ENCODE measurements around the gene TMEM97.
"Not testable (repeated sequence)": the region's sequence is repeated elsewhere in the genome, so short reads cannot be mapped to it uniquely, and the experiment has no call there.

Gene TMEM97

GRCh38 chr17:28272166-28272565, 46.8 kb upstream of the TMEM97 start:
- no peaks in the 10 kb centered on the region for H3K36me3 ChIP-seq (ENCODE audit: control insufficient read depth in 2 of 2, insufficient read depth in 1 of 2, low read length in 2 of 2)
- TF ChIP-seq SCRT1 (tag by site-specific recombination; IDR thresholded peaks at IDR 0.05; ENCODE audit: borderline replicate concordance), result no peak
- TF ChIP-seq ZNF558 (tag by site-specific recombination; IDR thresholded peaks at IDR 0.05), result no peak
- TF ChIP-seq ZNF292 (tag by site-specific recombination; IDR thresholded peaks at IDR 0.05; ENCODE audit: borderline replicate concordance, low read depth), result no peak
- TF ChIP-seq ZNF837 (tag by site-specific recombination; IDR thresholded peaks at IDR 0.05), result no peak
- H3K9me3 ChIP-seq (ENCODE audit: control insufficient read depth, insufficient read depth, low read depth, low read length), result no peaks in the 10 kb centered on the region
- no peak overlapping the region for H3K4me3 ChIP-seq (ENCODE audit: low read depth, low read length)
- no peak overlapping the region for H3K27ac ChIP-seq (ENCODE audit: extremely low read depth, low read depth, low read length)
- CTCF ChIA-PET, result interaction anchor here (0.7 to 2.1 kb wide), 4 partner anchors 8 to 466 kb away, joined by 3 to 8 read pairs (median 3); no protein-coding TSS in a partner anchor
- no peaks in the 10 kb centered on the region for H3K4me1 ChIP-seq (ENCODE audit: control insufficient read depth, insufficient read depth, low read length)
- POLR2A ChIA-PET, result no interaction called here

- H3K27ac ChIP-seq (ENCODE audit: extremely low read depth, low read depth, low read length); H3K9me3 ChIP-seq (ENCODE audit: control insufficient read depth, insufficient read depth, low read depth, low read length); H3K36me3 ChIP-seq (ENCODE audit: control insufficient read depth in 2 of 2, insufficient read depth in 1 of 2, low read length in 2 of 2); H3K4me3 ChIP-seq (ENCODE audit: low read depth, low read length); H3K4me1 ChIP-seq (ENCODE audit: control insufficient read depth, insufficient read depth, low read length); POLR2A ChIA-PET: not testable (repeated sequence)
- CTCF ChIA-PET, result interaction anchor here (0.7 to 1.0 kb wide), 2 partner anchors 49 to 467 kb away, joined by 3 to 6 read pairs; no protein-coding TSS in a partner anchor
These were observed 45.7 kb upstream of the TMEM97 start for GRCh38 chr17:28273341-28273740.

- Histone ChIP-seq H3K4me1 (ENCODE audit: control insufficient read depth, insufficient read depth, low read length) (peaks cover 3% of the 10 kb centered on the region; the same call in 1 of the 2 replicates), H3K27ac (ENCODE audit: extremely low read depth, low read depth, low read length) (no peak overlapping the region), H3K36me3 (ENCODE audit: control insufficient read depth in 2 of 2, insufficient read depth in 1 of 2, low read length in 2 of 2) (no peaks in the 10 kb centered on the region), H3K4me3 (ENCODE audit: low read depth, low read length) (no peak overlapping the region), H3K9me3 (ENCODE audit: control insufficient read depth, insufficient read depth, low read depth, low read length) (no peaks in the 10 kb centered on the region)
- TF ChIP-seq ZNF362 (tag by site-specific recombination; IDR thresholded peaks at IDR 0.05) (no peak), PRDM1 (tag by site-specific recombination; IDR thresholded peaks at IDR 0.05) (no peak), ZBTB49 (tag by site-specific recombination; IDR thresholded peaks at IDR 0.05; ENCODE audit: low read depth) (no peak), KLF9 (tag by site-specific recombination; IDR thresholded peaks at IDR 0.05; ENCODE audit: low read depth) (no peak), ZEB2 (tag by site-specific recombination; IDR thresholded peaks at IDR 0.05) (no peak)
- CTCF ChIA-PET, result interaction anchor here (0.5 to 1.1 kb wide), 3 partner anchors 55 to 520 kb away, joined by 3 read pairs; no protein-coding TSS in a partner anchor
- POLR2A ChIA-PET, result no interaction called here
These were observed 44.3 kb upstream of the TMEM97 start for GRCh38 chr17:28274591-28275265.

- H3K4me3 ChIP-seq (ENCODE audit: low read depth, low read length), result no peak overlapping the region
- ChIA-PET CTCF (interaction anchor here (0.7 to 1.1 kb wide), 3 partner anchors 13 to 140 kb away, joined by 3 read pairs; no protein-coding TSS in a partner anchor), POLR2A (interaction anchor here (0.9 kb wide), 1 partner anchor 24 kb away, joined by 4 read pairs; no protein-coding TSS in a partner anchor)
- no peaks in the 10 kb centered on the region for H3K36me3 ChIP-seq (ENCODE audit: control insufficient read depth in 2 of 2, insufficient read depth in 1 of 2, low read length in 2 of 2)
- H3K27ac ChIP-seq (ENCODE audit: extremely low read depth, low read depth, low read length), result no peak overlapping the region
- H3K4me1 ChIP-seq (ENCODE audit: control insufficient read depth, insufficient read depth, low read length), result peaks cover 3% of the 10 kb centered on the region; the same call in 1 of the 2 replicates
- no peaks in the 10 kb centered on the region for H3K9me3 ChIP-seq (ENCODE audit: control insufficient read depth, insufficient read depth, low read depth, low read length)
- TF ChIP-seq PRDM10 (tag by site-specific recombination; IDR thresholded peaks at IDR 0.05), result no peak
- TF ChIP-seq ZNF274 (IDR thresholded peaks at IDR 0.05; ENCODE audit: low read length), result no peak
- no peak for TF ChIP-seq ZNF274 (tag by site-specific recombination; IDR thresholded peaks at IDR 0.05; ENCODE audit: borderline replicate concordance)
- TF ChIP-seq ZNF132 (tag by site-specific recombination; IDR thresholded peaks at IDR 0.05; ENCODE audit: borderline replicate concordance), result no peak
- TF ChIP-seq KLF9 (tag by site-specific recombination; IDR thresholded peaks at IDR 0.05; ENCODE audit: low read depth), result no peak
- TF ChIP-seq PRDM6 (tag by site-specific recombination; IDR thresholded peaks at IDR 0.05), result no peak
- TF ChIP-seq ELK4 (IDR thresholded peaks at IDR 0.05; ENCODE audit: borderline replicate concordance, low read depth, low read length), result no peak
- no peak for TF ChIP-seq SETDB1 (IDR thresholded peaks at IDR 0.05; ENCODE audit: insufficient read length, low read length)
These were observed 43.0 kb upstream of the TMEM97 start for GRCh38 chr17:28276011-28276410.
